Parathyroid adenoma (tissue), 2 donors: Measurements from ENCODE around the gene ACOT11.

ENCODE experiments used
- H2AFZ ChIP-seq: fragments of 300-600 bp; sonication (generic); one replicate; pipeline ENCODE4 v1.7.0; 2017; ENCODE audit warnings: antibody characterized with exemption, mild to moderate bottlenecking
- H3K27ac ChIP-seq: fragments of 300-600 bp; sonication (generic); one replicate; pipeline ENCODE4 v1.7.0; 2017
- H3K27me3 ChIP-seq: fragments of 300-600 bp; sonication (generic); one replicate; pipeline ENCODE4 v1.7.0; 2017; ENCODE audit warnings: low read length; ENCODE audit not compliant: control insufficient read depth, insufficient read depth
- H3K36me3 ChIP-seq: fragments of 300-600 bp; sonication (generic); one replicate; pipeline ENCODE4 v1.7.0; 2017; ENCODE audit warnings: low read length; ENCODE audit not compliant: control insufficient read depth, insufficient read depth
- H3K4me1 ChIP-seq: fragments of 300-600 bp; sonication (generic); one replicate; pipeline ENCODE4 v1.7.0; 2017; ENCODE audit warnings: control low read depth
- H3K4me2 ChIP-seq: fragments of 300-600 bp; sonication (generic); one replicate; pipeline ENCODE4 v1.7.0; 2017; ENCODE audit warnings: low read length
- H3K4me3 ChIP-seq: fragments of 300-600 bp; sonication (generic); one replicate; pipeline ENCODE4 v1.7.0; 2017; ENCODE audit warnings: low read depth, low read length
- H3K79me2 ChIP-seq: fragments of 300-600 bp; sonication (generic); one replicate; pipeline ENCODE4 v1.7.0; 2017; ENCODE audit warnings: control low read depth
- H3K9ac ChIP-seq: fragments of 300-600 bp; sonication (generic); one replicate; pipeline ENCODE4 v1.7.0; 2017; ENCODE audit warnings: mild to moderate bottlenecking
- H3K9me3 ChIP-seq: fragments of 300-600 bp; sonication (generic); one replicate; pipeline ENCODE4 v1.7.0; 2017; ENCODE audit warnings: low read length; ENCODE audit not compliant: control insufficient read depth
- CTCF ChIP-seq: fragments of 300-600 bp; sonication (generic); IDR thresholded peaks from one replicate; pipeline ENCODE4 v1.7.0; 2017; ENCODE audit warnings: antibody characterized with exemption, mild to moderate bottlenecking
- donor health status: primary hyperparathyroidism.

ACOT11 gene

GRCh38 chr1:54604572-54605370 is 56.7 kb downstream of the ACOT11 start:
- Histone ChIP-seq H2AFZ (no peak overlapping the region), H3K9ac (no peak overlapping the region), H3K36me3 (no peaks in the 10 kb centered on the region), H3K27ac (no peak overlapping the region), H3K9me3 (no peaks in the 10 kb centered on the region), H3K4me1 (no peaks in the 10 kb centered on the region), H3K27me3 (no peaks in the 10 kb centered on the region), H3K4me3 (no peak overlapping the region), H3K4me2 (no peak overlapping the region), H3K79me2 (no peaks in the 10 kb centered on the region)
- no peak for TF ChIP-seq CTCF

GRCh38 chr1:54606096-54606989 is 58.3 kb downstream of the ACOT11 start:
- Histone ChIP-seq H2AFZ (no peak overlapping the region), H3K36me3 (no peaks in the 10 kb centered on the region), H3K4me1 (no peaks in the 10 kb centered on the region), H3K4me3 (no peak overlapping the region), H3K9me3 (no peaks in the 10 kb centered on the region), H3K79me2 (no peaks in the 10 kb centered on the region), H3K27me3 (no peaks in the 10 kb centered on the region), H3K9ac (no peak overlapping the region), H3K4me2 (no peak overlapping the region), H3K27ac (no peak overlapping the region)
- TF ChIP-seq CTCF: no peak

GRCh38 chr1:54606990-54607325 is 58.9 kb downstream of the ACOT11 start:
- H3K4me2 ChIP-seq: no peak overlapping the region
- H3K4me1 ChIP-seq: no peaks in the 10 kb centered on the region
- H3K27ac ChIP-seq: no peak overlapping the region
- H3K27me3 ChIP-seq: no peaks in the 10 kb centered on the region
- H3K9ac ChIP-seq: no peak overlapping the region
- no peaks in the 10 kb centered on the region for H3K36me3 ChIP-seq
- H3K9me3 ChIP-seq: no peaks in the 10 kb centered on the region
- no peaks in the 10 kb centered on the region for H3K79me2 ChIP-seq
- no peak overlapping the region for H2AFZ ChIP-seq
- no peak for TF ChIP-seq CTCF
- no peak overlapping the region for H3K4me3 ChIP-seq

GRCh38 chr1:54607821-54608565 is 60.0 kb downstream of the ACOT11 start:
- Histone ChIP-seq H3K4me3 (no peak overlapping the region), H3K27ac (no peak overlapping the region), H3K4me2 (no peak overlapping the region), H3K36me3 (no peaks in the 10 kb centered on the region), H3K4me1 (no peaks in the 10 kb centered on the region), H3K79me2 (no peaks in the 10 kb centered on the region), H2AFZ (no peak overlapping the region), H3K9me3 (no peaks in the 10 kb centered on the region), H3K27me3 (no peaks in the 10 kb centered on the region), H3K9ac (no peak overlapping the region)
- no peak for TF ChIP-seq CTCF
